ENCODE data around the gene TEAD3. TPM values are rescaled to one million over a fixed set of nuclear protein-coding genes. Genes with fewer than 3 reads are reported as not detected.

The TEAD3 gene
- polyA plus RNA-seq, 1 donor from 2014 or later: 0.10 TPM

DNA sequence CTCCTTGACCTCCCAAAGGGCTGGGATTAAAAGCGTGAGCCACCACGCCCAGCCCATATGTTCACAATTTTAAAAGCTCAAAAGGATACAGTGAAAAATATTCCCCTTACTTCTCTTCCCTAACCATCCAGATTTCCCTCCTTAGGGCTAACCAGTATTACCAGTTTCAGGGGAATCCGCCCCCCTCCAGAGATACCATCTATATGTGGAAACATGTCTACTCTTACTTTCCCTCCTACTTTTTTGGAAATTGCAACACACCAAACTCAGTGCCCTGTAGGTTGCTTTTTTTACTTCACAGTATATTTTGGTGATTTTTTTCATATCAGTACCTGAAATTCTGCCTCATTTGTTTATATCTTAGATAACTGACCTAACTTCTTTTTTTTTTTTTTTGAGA lies 35.6 kb downstream of the TEAD3 start:
- no peak overlapping the region for H2AFZ ChIP-seq (ENCODE audit: low read depth, low read length)
- H3K27ac ChIP-seq (ENCODE audit: low read length): no peak overlapping the region
- no peaks in the 10 kb centered on the region for H3K36me3 ChIP-seq (ENCODE audit: insufficient read depth, low read length)
- no peak overlapping the region for H3K9ac ChIP-seq (ENCODE audit: low read length)
- H3K4me2 ChIP-seq (ENCODE audit: low read length): no peak overlapping the region
- H4K20me1 ChIP-seq (ENCODE audit: insufficient read depth): no peaks in the 10 kb centered on the region
- H3K79me2 ChIP-seq (replicated peaks; ENCODE audit: insufficient read depth, low read length): no peaks in the 10 kb centered on the region
- H3F3A ChIP-seq (ENCODE audit: insufficient read depth, low read length, poor library complexity, severe bottlenecking): no peaks in the 10 kb centered on the region
- H3K4me3 ChIP-seq (ENCODE audit: low read length): no peak overlapping the region
- H3K9me2 ChIP-seq (ENCODE audit: insufficient read depth, low read length): no peaks in the 10 kb centered on the region
- no peaks in the 10 kb centered on the region for H3K9me3 ChIP-seq (ENCODE audit: low read length)
- H3K27me3 ChIP-seq (ENCODE audit: insufficient read depth, low read depth, low read length): no peaks in the 10 kb centered on the region
- no peak for TF ChIP-seq TAF1 (IDR thresholded peaks at IDR 0.05; ENCODE audit: low read depth)
- no peak for TF ChIP-seq EP300 (conservative IDR thresholded peaks at IDR 0.05; ENCODE audit: poor library complexity, severe bottlenecking)
- TF ChIP-seq, protein P1, sequence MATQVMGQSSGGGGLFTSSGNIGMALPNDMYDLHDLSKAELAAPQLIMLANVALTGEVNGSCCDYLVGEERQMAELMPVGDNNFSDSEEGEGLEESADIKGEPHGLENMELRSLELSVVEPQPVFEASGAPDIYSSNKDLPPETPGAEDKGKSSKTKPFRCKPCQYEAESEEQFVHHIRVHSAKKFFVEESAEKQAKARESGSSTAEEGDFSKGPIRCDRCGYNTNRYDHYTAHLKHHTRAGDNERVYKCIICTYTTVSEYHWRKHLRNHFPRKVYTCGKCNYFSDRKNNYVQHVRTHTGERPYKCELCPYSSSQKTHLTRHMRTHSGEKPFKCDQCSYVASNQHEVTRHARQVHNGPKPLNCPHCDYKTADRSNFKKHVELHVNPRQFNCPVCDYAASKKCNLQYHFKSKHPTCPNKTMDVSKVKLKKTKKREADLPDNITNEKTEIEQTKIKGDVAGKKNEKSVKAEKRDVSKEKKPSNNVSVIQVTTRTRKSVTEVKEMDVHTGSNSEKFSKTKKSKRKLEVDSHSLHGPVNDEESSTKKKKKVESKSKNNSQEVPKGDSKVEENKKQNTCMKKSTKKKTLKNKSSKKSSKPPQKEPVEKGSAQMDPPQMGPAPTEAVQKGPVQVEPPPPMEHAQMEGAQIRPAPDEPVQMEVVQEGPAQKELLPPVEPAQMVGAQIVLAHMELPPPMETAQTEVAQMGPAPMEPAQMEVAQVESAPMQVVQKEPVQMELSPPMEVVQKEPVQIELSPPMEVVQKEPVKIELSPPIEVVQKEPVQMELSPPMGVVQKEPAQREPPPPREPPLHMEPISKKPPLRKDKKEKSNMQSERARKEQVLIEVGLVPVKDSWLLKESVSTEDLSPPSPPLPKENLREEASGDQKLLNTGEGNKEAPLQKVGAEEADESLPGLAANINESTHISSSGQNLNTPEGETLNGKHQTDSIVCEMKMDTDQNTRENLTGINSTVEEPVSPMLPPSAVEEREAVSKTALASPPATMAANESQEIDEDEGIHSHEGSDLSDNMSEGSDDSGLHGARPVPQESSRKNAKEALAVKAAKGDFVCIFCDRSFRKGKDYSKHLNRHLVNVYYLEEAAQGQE (IDR thresholded peaks at IDR 0.05; ENCODE audit: borderline replicate concordance): no peak
- no peak for TF ChIP-seq POLR2AphosphoS5 (IDR thresholded peaks at IDR 0.05)
- no peak for TF ChIP-seq MXI1 (conservative IDR thresholded peaks at IDR 0.05; ENCODE audit: poor library complexity, severe bottlenecking)
- TF ChIP-seq, protein P2, sequence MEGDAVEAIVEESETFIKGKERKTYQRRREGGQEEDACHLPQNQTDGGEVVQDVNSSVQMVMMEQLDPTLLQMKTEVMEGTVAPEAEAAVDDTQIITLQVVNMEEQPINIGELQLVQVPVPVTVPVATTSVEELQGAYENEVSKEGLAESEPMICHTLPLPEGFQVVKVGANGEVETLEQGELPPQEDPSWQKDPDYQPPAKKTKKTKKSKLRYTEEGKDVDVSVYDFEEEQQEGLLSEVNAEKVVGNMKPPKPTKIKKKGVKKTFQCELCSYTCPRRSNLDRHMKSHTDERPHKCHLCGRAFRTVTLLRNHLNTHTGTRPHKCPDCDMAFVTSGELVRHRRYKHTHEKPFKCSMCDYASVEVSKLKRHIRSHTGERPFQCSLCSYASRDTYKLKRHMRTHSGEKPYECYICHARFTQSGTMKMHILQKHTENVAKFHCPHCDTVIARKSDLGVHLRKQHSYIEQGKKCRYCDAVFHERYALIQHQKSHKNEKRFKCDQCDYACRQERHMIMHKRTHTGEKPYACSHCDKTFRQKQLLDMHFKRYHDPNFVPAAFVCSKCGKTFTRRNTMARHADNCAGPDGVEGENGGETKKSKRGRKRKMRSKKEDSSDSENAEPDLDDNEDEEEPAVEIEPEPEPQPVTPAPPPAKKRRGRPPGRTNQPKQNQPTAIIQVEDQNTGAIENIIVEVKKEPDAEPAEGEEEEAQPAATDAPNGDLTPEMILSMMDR (IDR thresholded peaks at IDR 0.05; ENCODE audit: poor library complexity, severe bottlenecking): no peak
- TF ChIP-seq RAD21 (conservative IDR thresholded peaks at IDR 0.05): no peak
- TF ChIP-seq EZH2 (IDR thresholded peaks at IDR 0.05; ENCODE audit: borderline replicate concordance, insufficient read depth, low read length, poor library complexity, severe bottlenecking): no peak
- TF ChIP-seq SMC3 (conservative IDR thresholded peaks at IDR 0.05; ENCODE audit: poor library complexity): no peak

DNA sequence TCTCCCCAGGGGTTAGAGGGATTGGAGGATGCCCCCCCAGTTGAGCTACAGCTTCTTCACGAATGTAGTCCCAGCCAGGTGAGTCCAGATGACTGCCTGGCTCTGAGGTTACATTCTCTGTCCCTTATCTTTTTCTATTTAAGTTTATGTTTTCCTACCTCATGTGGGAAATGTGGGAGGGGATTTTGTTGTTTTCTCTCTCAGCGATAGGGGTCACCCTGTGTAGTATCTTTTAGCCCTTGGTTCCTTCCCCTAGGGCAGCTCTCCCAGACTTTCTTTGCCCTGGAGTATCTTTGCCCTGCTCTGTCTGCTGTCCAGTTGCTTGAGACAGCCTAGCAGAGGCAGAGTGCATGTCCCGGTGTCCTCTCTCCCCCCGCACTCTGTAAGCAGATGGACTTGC lies 39.0 kb downstream of the TEAD3 start:
- no peaks in the 10 kb centered on the region for H4K20me1 ChIP-seq (ENCODE audit: insufficient read depth)
- H3K27ac ChIP-seq (ENCODE audit: low read length): no peak overlapping the region
- no peaks in the 10 kb centered on the region for H3K79me2 ChIP-seq (replicated peaks; ENCODE audit: insufficient read depth, low read length)
- no peaks in the 10 kb centered on the region for H3K9me2 ChIP-seq (ENCODE audit: insufficient read depth, low read length)
- H3K9ac ChIP-seq (ENCODE audit: low read length): no peak overlapping the region
- H3K4me3 ChIP-seq (ENCODE audit: low read length): no peak overlapping the region
- H3K27me3 ChIP-seq (ENCODE audit: insufficient read depth, low read depth, low read length): no peaks in the 10 kb centered on the region
- no peaks in the 10 kb centered on the region for H3F3A ChIP-seq (ENCODE audit: insufficient read depth, low read length, poor library complexity, severe bottlenecking)
- H2AFZ ChIP-seq (ENCODE audit: low read depth, low read length): no peak overlapping the region
- H3K36me3 ChIP-seq (ENCODE audit: insufficient read depth, low read length): no peaks in the 10 kb centered on the region
- H3K9me3 ChIP-seq (ENCODE audit: low read length): no peaks in the 10 kb centered on the region
- TF ChIP-seq, protein P2 (IDR thresholded peaks at IDR 0.05; ENCODE audit: poor library complexity, severe bottlenecking): no peak
- no peak for TF ChIP-seq EP300 (conservative IDR thresholded peaks at IDR 0.05; ENCODE audit: poor library complexity, severe bottlenecking)
- no peak for TF ChIP-seq SMC3 (conservative IDR thresholded peaks at IDR 0.05; ENCODE audit: poor library complexity)
- TF ChIP-seq TAF1 (IDR thresholded peaks at IDR 0.05; ENCODE audit: low read depth): no peak
- TF ChIP-seq RAD21 (conservative IDR thresholded peaks at IDR 0.05): no peak
- TF ChIP-seq EZH2 (IDR thresholded peaks at IDR 0.05; ENCODE audit: borderline replicate concordance, insufficient read depth, low read length, poor library complexity, severe bottlenecking): no peak
- TF ChIP-seq MXI1 (conservative IDR thresholded peaks at IDR 0.05; ENCODE audit: poor library complexity, severe bottlenecking): no peak
- TF ChIP-seq, protein P1 (IDR thresholded peaks at IDR 0.05; ENCODE audit: borderline replicate concordance): no peak
- no peak for TF ChIP-seq POLR2AphosphoS5 (IDR thresholded peaks at IDR 0.05)
- no peak overlapping the region for H3K4me2 ChIP-seq (ENCODE audit: low read length)

All from neural cell (in vitro differentiated cells).